H7 (cell line): ENCODE results near the gene GP5. TPM values are rescaled to one million over a fixed set of nuclear protein-coding genes. Genes with fewer than 3 reads are reported as not detected.

Source experiments
- DNase-seq: peaks from one replicate; pipeline ENCODE4 v3.0.0; 2012
- H3K27me3 ChIP-seq: 2 replicates; pipeline ENCODE4 v1.6.0; 2011; ENCODE audit warnings: mild to moderate bottlenecking, low read length; ENCODE audit not compliant: control insufficient read depth, insufficient read depth
- H3K36me3 ChIP-seq: replicated peaks from 2 replicates; pipeline ENCODE4 v1.5.1; 2011; ENCODE audit warnings: low read length; ENCODE audit not compliant: control insufficient read depth, insufficient read depth
- H3K4me3 ChIP-seq: 2 replicates; pipeline ENCODE4 v1.5.1; 2011; ENCODE audit warnings: low read depth, mild to moderate bottlenecking, control low read depth, low read length, moderate library complexity; ENCODE audit not compliant: insufficient read depth
- total RNA-seq: library from RNA; depleted of rRNA; stranded (reverse); fragments of >200 nt; shearing (Covaris generic); gene quantifications from 2 replicates; pipeline ENCODE4 v1.2.3, GENCODE V29; 2014

The GP5 gene
- total RNA-seq, 1 experiment from 2014 or later: not detected

DNA sequence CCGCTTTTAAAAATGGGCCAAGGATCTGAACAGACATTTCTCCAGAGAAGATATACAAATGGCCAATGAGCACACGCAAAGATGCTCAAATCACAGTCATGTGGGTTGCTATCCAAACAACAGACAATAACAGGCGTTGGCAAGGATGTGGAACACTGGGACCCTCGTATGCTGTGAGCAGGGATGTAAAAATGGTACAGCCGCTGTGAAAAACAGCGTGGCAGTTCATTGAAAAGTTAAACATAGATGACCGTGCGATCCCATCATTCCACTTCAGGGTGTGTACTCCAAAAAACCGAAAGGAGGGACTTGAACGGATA lies 22.9 kb downstream of the GP5 start:
- Histone ChIP-seq H3K36me3 (no peaks in the 10 kb centered on the region), H3K4me3 (no peak overlapping the region), H3K27me3 (no peaks in the 10 kb centered on the region)
- no peak for DNase-seq

DNA sequence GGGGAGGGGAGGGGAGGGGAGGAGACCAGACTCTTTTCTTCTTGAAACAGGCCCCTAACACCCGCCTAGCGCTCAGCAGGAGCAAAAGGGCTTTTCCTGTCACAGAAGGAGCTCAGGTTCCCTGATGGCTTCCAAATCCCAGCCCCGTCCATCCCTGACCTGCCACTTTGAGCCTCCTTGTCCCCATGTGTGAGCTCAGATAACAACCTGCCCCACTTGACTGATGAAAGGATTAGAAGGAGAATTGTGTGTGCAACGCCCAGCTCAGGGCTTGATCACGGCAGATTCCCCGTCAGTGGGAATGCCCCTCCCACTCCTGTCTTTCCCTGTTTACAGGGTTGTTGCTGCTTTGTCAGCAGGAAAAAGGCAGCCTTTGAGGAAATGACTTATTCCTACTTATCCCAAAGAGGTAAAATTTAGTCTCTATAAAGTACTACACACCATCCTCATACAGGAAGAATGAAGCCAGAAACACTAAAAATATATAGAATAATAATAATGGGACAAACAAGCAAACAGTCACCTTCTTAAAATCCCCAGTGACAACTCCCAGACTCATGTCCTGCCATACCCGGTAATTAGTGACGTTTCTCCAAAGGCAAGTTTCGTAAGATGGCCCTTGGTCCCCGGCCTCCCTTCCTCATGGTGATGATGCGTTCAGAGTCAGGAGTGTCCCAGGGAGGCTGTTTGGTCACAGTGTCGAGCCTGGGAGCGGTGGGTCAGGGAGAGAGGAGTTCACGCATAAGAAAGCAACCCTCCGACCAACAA lies 23.4 kb downstream of the GP5 start:
- H3K36me3 ChIP-seq: no peaks in the 10 kb centered on the region
- DNase-seq: no peak
- no peak overlapping the region for H3K4me3 ChIP-seq
- H3K27me3 ChIP-seq: no peaks in the 10 kb centered on the region

DNA sequence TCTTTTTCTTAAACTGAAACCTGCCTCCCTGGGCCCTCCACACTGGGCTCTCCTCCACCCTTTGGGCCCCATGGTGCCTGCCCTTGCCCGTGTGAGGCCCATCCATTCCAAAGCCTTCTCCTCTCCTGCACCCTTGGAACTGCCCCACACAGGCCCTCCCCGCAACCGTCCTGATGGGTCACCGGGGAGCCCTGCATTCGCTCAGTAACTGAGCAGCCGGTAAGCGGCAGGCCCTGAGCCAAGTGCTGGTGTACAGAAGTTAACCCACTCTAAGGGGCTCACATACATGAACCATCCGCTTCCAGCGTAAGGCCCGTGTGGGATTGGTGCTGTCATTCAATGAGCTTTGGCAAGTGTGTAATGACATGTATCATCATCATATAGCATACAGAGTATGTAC lies 24.1 kb downstream of the GP5 start:
- no peaks in the 10 kb centered on the region for H3K27me3 ChIP-seq
- DNase-seq: peak; percentile 59
- no peak overlapping the region for H3K4me3 ChIP-seq
- no peaks in the 10 kb centered on the region for H3K36me3 ChIP-seq

DNA sequence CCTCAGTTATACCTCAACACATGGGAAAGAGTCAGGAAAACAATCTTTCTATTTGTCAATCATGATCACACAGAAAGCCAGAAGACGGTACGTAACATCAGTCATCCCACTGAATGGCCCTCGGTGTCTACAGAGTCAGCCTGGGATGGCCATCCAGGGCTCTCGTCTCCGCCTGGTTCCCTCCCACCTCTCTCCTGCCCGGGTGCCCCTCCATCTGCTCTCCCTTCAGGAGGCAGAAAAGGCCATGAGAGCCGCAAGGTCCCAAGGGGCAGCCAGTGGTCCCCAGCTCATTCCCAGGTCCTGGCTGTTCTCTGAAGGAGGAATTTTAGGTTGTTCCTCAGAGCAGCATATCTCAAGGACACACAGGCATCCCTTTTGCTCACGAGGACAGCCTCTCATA lies 25.2 kb downstream of the GP5 start:
- peak; percentile 67 for DNase-seq
- peaks cover 2% of the 10 kb centered on the region; the same call in 1 of the 2 replicates for H3K27me3 ChIP-seq
- no peak overlapping the region for H3K4me3 ChIP-seq
- H3K36me3 ChIP-seq: no peaks in the 10 kb centered on the region

DNA sequence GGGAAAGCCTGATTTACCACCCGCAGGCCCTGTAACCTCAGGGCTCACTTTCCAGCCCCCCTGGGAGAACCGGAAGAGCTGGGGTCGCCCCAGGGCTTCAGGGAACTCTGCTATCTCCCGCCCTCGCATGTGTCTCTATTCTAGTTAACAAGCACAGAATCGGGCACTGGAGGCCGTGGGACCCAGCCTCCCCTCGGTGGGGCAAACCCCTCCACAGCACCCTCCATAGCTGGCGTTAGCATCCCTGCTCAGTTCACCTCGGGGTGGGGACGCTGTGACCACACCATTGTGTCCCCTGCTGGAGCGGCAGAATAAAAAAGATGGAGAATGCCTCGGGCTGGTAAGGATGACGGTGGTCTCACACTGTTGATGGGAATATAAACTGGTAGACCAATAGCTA lies 26.0 kb downstream of the GP5 start:
- DNase-seq: no peak
- Histone ChIP-seq H3K36me3 (no peaks in the 10 kb centered on the region), H3K27me3 (peaks cover 7% of the 10 kb centered on the region), H3K4me3 (no peak overlapping the region)

DNA sequence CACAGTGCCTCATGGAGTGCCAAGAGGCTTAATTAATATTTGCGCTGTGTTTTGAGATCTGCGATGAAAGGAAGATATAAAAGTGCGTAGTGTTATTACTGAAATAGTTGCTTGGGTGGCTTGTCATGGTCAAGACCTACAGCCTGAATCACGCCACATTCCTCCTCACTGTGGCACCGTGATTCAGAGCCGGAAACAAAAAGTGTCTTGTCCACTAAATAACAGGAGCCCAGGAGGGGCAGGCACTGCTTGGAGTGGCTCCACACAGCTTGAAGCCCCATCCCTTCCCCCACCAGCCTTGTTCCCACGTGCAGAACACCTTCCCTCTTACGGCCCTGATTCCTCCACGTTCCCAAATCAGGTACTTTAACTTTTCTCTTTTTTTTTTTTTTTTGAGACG lies 28.3 kb downstream of the GP5 start:
- DNase-seq: no peak
- no peak overlapping the region for H3K4me3 ChIP-seq
- peaks cover 7% of the 10 kb centered on the region for H3K27me3 ChIP-seq
- no peaks in the 10 kb centered on the region for H3K36me3 ChIP-seq

DNA sequence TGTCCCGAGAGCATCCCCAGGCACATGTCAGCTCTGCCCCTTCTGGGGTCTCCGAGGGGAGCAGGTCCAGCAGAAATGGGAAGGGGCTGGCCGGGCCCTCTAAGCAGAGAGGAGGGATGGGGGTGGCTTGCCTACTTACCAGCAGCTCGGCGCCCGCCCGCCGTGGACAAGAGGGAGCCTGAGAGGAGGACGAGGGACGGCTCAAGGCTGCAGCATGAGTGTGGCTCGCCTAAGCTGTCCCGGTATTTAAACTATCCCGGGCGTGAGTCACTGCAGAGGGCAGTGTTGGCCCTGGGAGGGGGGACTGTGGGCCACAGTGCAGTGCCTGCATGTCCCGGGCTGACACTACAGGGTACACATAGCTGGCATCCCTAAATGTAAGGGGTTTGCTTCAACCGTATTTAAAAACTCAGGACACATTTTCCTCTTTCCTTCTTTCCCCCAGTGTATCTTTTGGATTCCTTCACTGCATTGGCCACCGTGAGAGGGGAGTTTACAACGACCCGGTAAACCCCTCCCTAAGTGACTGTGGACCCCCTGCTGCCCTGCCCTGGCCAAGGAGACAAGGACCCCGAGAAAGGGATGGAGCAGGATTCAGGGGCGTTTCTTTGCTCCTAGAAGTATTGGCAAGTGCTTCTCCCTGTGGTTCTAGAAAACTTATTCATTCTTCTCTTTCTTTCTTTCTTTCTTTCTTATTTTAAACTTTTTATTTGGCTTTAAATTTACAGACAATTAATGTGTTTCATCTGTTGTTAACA lies 29.4 kb downstream of the GP5 start, which contains the start of gene LRRC15:
LRRC15 (minus strand) TSS at position 222 of the 758 bp plus-strand sequence. CDS start 8,700 bp downstream, outside the sequence.
- DNase-seq: peak; percentile 85
- peaks cover 7% of the 10 kb centered on the region for H3K27me3 ChIP-seq
- H3K4me3 ChIP-seq: peak within 1 kb of the TSS; percentile 17; the same call in 1 of the 2 replicates
- no peaks in the 10 kb centered on the region for H3K36me3 ChIP-seq

DNA sequence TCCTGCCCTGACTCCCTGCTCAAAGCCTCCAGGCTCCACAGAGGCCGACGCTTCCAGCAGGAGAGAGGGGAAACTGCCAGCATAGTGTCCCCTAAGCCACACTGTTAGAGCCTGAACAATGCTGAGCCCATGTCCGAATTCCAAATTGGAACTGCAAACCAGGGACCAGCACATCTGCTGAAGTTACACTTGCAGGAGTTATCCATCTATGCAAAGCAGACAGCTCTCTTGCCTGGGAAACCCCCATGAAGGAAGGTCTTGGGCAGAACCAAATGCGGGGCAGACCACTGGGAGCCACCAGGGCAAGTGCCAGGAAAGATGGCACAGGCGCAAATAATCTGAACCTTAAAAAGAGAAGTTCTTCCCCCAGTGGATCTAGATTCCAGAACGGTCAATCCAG lies 30.1 kb downstream of the GP5 start:
- DNase-seq: no peak
- no peak overlapping the region for H3K4me3 ChIP-seq
- no peaks in the 10 kb centered on the region for H3K36me3 ChIP-seq
- peaks cover 7% of the 10 kb centered on the region for H3K27me3 ChIP-seq

DNA sequence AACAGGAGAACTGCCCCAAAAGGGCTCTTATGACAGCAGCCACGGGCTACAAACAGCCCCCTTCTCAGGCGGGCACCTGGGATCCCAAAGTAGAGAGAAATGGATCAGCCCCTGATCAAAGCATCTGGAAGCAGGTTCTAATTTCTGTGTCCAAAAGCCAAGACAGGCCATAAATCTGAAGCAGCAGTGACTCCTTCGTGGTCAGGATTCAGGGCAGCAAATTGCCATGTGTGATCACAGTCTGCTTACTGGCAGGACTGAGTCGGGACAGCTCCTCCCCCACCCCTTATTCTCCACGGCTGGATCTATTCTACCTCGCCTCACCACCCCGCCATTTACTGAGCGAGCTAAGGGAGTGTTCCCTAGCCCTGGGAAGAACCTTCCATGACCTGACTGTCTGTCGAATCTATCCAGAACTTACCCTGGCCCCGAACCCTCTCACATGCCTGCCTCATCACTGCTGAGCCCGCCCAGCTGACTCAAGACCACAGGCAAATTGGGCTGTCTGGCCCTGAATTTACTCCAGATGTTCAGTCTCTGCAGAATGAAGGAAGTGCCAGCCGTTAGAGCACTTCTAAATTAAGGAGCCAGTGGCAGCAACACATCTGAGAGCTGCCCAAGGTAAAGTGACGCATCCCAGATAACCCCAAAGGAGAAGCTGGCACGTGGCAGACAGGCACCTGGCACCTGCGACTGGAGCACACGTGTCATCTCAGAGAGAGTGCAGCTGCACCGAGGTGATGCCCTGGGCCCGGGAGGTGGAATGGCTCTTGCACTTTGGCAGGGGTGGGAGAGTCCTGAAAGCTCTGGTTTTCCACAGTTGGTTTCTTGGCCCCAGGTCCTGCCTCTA lies 30.8 kb downstream of the GP5 start:
- H3K36me3 ChIP-seq: no peaks in the 10 kb centered on the region
- H3K4me3 ChIP-seq: no peak overlapping the region
- DNase-seq: no peak
- peaks cover 7% of the 10 kb centered on the region for H3K27me3 ChIP-seq

DNA sequence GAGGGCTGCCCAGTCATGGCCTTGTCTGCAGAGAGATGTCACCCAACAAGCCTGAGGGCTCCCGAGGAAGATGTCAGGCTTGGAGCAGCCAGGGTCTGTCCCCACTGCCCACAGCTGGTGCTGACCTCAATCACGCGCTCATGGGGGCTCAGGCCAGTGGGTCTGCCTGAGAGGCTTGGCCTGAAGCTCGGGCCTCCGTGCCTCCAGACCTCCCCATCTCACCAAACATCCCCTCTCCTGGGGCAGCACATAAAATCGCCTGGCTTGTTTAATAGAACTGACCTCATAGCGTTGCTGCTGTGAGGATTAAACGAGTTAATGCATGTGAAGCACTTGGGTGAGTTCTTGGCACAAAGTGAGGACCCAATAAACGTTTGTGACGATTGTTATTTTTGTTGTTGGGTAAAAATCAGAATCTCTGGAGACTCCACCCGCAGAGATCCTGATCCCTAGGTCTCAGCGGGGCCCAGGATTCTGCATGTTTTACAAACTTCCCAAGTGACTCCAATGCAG lies 33.0 kb downstream of the GP5 start:
- no peak for DNase-seq
- no peak overlapping the region for H3K4me3 ChIP-seq
- H3K27me3 ChIP-seq: peaks cover 7% of the 10 kb centered on the region
- no peaks in the 10 kb centered on the region for H3K36me3 ChIP-seq

DNA sequence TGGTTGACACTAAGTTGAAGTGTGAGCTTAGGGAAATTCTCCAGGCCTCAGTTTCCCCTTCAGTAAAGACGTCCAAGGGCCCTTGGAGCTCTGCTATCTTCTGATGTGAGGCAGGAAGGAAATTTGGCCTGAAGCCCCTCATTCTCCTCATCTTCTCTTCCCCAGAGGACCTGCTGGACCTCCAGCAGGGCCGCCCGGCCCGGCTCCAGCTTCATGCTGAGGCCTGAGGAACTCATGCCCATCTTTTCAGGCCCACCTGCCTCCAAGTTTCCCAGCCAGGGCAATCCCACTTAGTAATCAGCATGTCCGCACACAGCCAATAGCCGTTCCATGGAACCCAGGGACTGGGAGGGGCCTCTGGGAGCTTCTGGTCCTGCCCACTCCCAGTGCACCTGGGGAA lies 33.5 kb downstream of the GP5 start:
- DNase-seq: no peak
- Histone ChIP-seq H3K27me3 (peaks cover 7% of the 10 kb centered on the region), H3K4me3 (no peak overlapping the region), H3K36me3 (no peaks in the 10 kb centered on the region)

DNA sequence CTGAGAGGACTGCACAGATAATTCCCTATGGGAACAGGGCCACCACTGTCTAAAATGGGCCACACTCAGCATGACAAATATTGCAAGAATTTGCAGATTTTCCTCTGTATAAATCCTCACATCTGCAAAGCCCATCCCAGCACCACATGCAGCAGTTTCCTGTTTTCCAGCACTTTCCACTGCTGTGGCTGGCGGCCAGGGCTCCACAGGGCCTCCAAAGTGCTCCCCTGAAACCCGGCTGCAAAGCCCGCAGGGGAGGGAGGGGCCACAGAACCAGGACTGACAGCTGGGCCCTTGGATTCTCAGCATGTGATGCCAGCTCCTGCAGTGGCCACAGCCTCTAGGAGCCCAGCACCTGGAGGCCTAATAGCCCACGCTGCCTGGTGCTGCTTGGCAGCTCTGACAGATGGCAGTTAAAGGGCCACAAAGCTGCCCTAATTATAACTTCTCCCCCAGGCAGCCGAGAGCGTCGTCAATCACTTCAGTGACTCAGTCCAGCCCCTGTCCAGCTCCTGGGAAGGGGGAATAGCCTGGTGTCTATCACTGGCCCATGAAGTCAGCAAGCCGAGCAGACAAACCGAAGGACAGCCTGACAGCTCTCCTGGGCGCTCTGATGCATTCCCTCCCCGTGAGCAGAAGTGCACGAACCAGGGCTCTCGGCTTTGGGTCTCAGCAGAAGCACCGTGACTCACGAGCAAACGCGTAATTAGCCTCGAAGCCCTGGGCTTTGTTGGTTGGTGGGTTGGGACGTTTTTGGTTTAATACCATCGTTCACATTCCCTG lies 34.2 kb downstream of the GP5 start:
- DNase-seq: peak; percentile 62
- Histone ChIP-seq H3K36me3 (no peaks in the 10 kb centered on the region), H3K27me3 (peaks cover 7% of the 10 kb centered on the region), H3K4me3 (no peak overlapping the region)

DNA sequence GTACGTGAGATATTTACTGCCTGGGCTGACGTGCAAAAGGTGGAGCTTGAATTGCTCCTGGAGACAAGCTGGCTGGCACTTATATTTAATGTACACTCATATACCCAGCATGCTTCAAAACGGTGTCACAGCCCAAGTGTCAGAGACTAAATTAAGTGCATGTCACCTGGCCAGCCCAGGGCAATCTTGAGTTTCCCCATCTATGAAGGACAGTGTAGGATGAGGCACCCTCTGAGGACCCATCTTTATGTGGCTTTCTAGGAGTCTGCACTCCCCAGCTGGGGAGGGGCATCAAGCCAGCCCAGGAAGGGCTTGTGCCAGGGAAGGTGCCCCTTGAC lies 34.8 kb downstream of the GP5 start:
- H3K36me3 ChIP-seq: no peaks in the 10 kb centered on the region
- H3K27me3 ChIP-seq: peaks cover 6% of the 10 kb centered on the region
- H3K4me3 ChIP-seq: no peak overlapping the region
- no peak for DNase-seq

DNA sequence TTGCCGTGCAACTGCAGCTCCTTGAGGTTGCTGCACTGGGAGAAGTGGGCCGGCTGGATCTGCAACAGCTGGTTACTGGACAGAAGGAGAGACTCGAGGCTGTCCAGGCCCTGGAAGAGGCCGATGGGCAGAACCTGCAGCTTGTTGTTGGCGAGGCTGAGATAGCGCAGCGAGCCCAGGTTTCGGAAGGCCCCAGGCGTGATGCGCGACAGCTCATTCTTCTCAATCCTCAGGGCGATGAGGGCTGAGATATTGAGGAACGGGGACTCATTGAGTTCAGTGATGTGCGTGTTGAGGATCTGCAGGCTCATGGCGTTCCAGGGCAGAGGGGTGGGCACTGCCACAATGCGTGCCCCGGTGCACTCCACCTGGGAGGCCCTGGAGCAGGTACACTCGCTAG lies 38.5 kb downstream of the GP5 start:
- H3K36me3 ChIP-seq: no peaks in the 10 kb centered on the region
- no peak for DNase-seq
- H3K27me3 ChIP-seq: no peaks in the 10 kb centered on the region
- no peak overlapping the region for H3K4me3 ChIP-seq
